K562 (cell line): ENCODE data around the gene ZBTB20. TPM values are rescaled to one million over a fixed set of nuclear protein-coding genes. Genes with fewer than 3 reads are reported as not detected.

ENCODE experiments used
- ATAC-seq: fragments of 200-7000 bp; cut with Tn5 transposase; 3 replicates; pipeline ENCODE4 v1.9.1; 2020; ENCODE audit warnings: moderate library complexity
- BruUV-seq: library from RNA; stranded (reverse); fragments of 400-500 nt; replicated peaks from 2 replicates; lab custom pipeline; 2021; lab: Mats Ljungman, UMichigan
- CTCF ChIA-PET: fragments of 300-600 bp; formaldehyde crosslinking; extraction: SDS; loops from one replicate; lab custom pipeline; 2021; ENCODE audit warnings: low intra/inter-chr PET ratio; lab: Yijun Ruan, JAX
- POLR2A ChIA-PET: fragments of 300-600, 350-650 bp; sonication (Branson Sonifier 250); formaldehyde crosslinking; extraction: SDS; loops from one replicate; lab custom pipeline; 2021; ENCODE audit warnings: antibody characterized with exemption, inconsistent platforms; lab: Yijun Ruan, JAX
- DNase-seq, 4 experiments: peaks; one replicate each; pipeline versions ENCODE4 v3.0.0 to v3.0.0-alpha.2; 2011 to 2018; ENCODE audit warnings: low spot score in 3 of 4, mixed read lengths in 3 of 4; ENCODE audit errors: extremely low read depth in 1 of 4
- FAIRE-seq: peaks from 2 replicates; lab custom pipeline; 2011; peaks lifted over from hg19 to GRCh38; lab: Jason Lieb, UNC
- H2AFZ ChIP-seq: 2 replicates; pipeline ENCODE4 v1.6.0; 2011; ENCODE audit warnings: low read depth, low read length, control low read depth, inconsistent platforms
- H3K27ac ChIP-seq: fragments of 200-600 bp; 3 replicates; pipeline ENCODE4 v1.8.0; 2011; ENCODE audit warnings: low read depth, mild to moderate bottlenecking, control low read depth, inconsistent platforms, low read length, moderate library complexity, mixed read lengths; ENCODE audit errors: extremely low read depth
- H3K27me3 ChIP-seq, 2 experiments: fragments of 300-600 bp in 1 of 2; 2 replicates in 1 of 2; 3 replicates in 1 of 2; pipeline versions ENCODE4 v1.6.0 to v1.8.0; 2011; ENCODE audit warnings: inconsistent platforms in 2 of 2, low read length in 2 of 2, mild to moderate bottlenecking in 1 of 2, mixed read lengths in 1 of 2, moderate library complexity in 1 of 2; ENCODE audit not compliant: control insufficient read depth in 2 of 2, insufficient read depth in 2 of 2
- H3K36me3 ChIP-seq: fragments of 300-600 bp; 3 replicates; pipeline ENCODE4 v1.8.0; 2011; ENCODE audit warnings: mild to moderate bottlenecking, low read length, inconsistent platforms; ENCODE audit not compliant: control insufficient read depth, insufficient read depth
- H3K4me1 ChIP-seq, 2 experiments: fragments of 200-600 bp in 1 of 2; replicated peaks in 1 of 2; 2 replicates in 1 of 2; 3 replicates in 1 of 2; pipeline versions ENCODE4 v1.5.1 to v1.8.0; 2011; ENCODE audit warnings: inconsistent platforms in 2 of 2, low read length in 2 of 2, mild to moderate bottlenecking in 1 of 2, mixed read lengths in 1 of 2, moderate library complexity in 1 of 2; ENCODE audit not compliant: control insufficient read depth in 2 of 2, insufficient read depth in 2 of 2
- H3K4me2 ChIP-seq: 2 replicates; pipeline ENCODE4 v1.6.1; 2011; ENCODE audit warnings: low read length, control low read depth, inconsistent platforms, mixed read lengths; ENCODE audit not compliant: insufficient read depth
- H3K4me3 ChIP-seq: fragments of 200-600 bp; sonication (generic), shearing (Covaris generic); 2 replicates; pipeline ENCODE4 v1.5.1; 2016; ENCODE audit warnings: control low read depth, inconsistent platforms
- H3K79me2 ChIP-seq: fragments of 200-600 bp; 3 replicates; pipeline ENCODE4 v1.8.0; 2011; ENCODE audit warnings: low read length, inconsistent platforms; ENCODE audit not compliant: control insufficient read depth, insufficient read depth
- H3K9ac ChIP-seq, 2 experiments: 2 replicates each; pipeline versions ENCODE4 v1.6.0 to v1.6.1; 2011; ENCODE audit warnings: low read depth in 2 of 2, low read length in 2 of 2, control low read depth in 1 of 2, inconsistent platforms in 1 of 2, mild to moderate bottlenecking in 1 of 2, mixed read lengths in 1 of 2; ENCODE audit not compliant: insufficient read depth in 1 of 2
- H3K9me1 ChIP-seq: one replicate; pipeline ENCODE4 v1.6.0; 2011; ENCODE audit warnings: inconsistent platforms, mild to moderate bottlenecking, low read length, moderate library complexity; ENCODE audit not compliant: control insufficient read depth, insufficient read depth
- H3K9me3 ChIP-seq: replicated peaks from 2 replicates; pipeline ENCODE4 v1.5.1; 2011; ENCODE audit warnings: low read depth, low read length, inconsistent platforms; ENCODE audit not compliant: control insufficient read depth, insufficient read depth
- H4K20me1 ChIP-seq: replicated peaks from 2 replicates; pipeline ENCODE4 v1.6.1; 2011; ENCODE audit warnings: low read length, inconsistent platforms, mixed read lengths; ENCODE audit not compliant: control insufficient read depth, insufficient read depth
- EZH2 ChIP-seq: IDR thresholded peaks from 2 replicates; pipeline ENCODE4 v1.6.1; 2012; ENCODE audit warnings: low read depth, mild to moderate bottlenecking, inconsistent platforms, low read length, borderline replicate concordance
- HMBOX1 ChIP-seq: sonication (generic); IDR thresholded peaks from 2 replicates; pipeline ENCODE4 v1.6.1; 2016
- JUN ChIP-seq, 2 experiments: sonication (generic) in 1 of 2; formaldehyde crosslinking in 1 of 2; IDR thresholded peaks; 2 replicates each; pipeline versions ENCODE4 v1.6.1 to v1.8.0; 2012 to 2022; ENCODE audit warnings: borderline replicate concordance in 2 of 2, mild to moderate bottlenecking in 2 of 2, improper control_type of control experiment in 1 of 2, low read depth in 1 of 2, low read length in 1 of 2, missing genetic modification reagents in 1 of 2
- MAZ ChIP-seq, 2 experiments: fragments of 450-650 bp in 1 of 2; sonication (generic) in 1 of 2; formaldehyde crosslinking; IDR thresholded peaks in 1 of 2; conservative IDR thresholded peaks in 1 of 2; 2 replicates each; pipeline versions ENCODE4 v1.4.0 to v1.5.0; 2020; ENCODE audit warnings: mild to moderate bottlenecking in 1 of 2, missing genetic modification reagents in 1 of 2
- MEIS2 ChIP-seq: fragments of 450-650 bp; IDR thresholded peaks from 2 replicates; pipeline ENCODE4 v1.6.1; 2014; ENCODE audit warnings: mild to moderate bottlenecking; ENCODE audit not compliant: partially characterized antibody
- ZC3H11A ChIP-seq: IDR thresholded peaks from 2 replicates; pipeline ENCODE4 v1.6.1; 2012; ENCODE audit warnings: low read depth, low read length, improper control_type of control experiment
- ZNF253 ChIP-seq: fragments of 250-450 bp; sonication (Bioruptor Pico); conservative IDR thresholded peaks from 2 replicates; pipeline ENCODE4 v1.6.1; 2021; ENCODE audit warnings: mild to moderate bottlenecking
- WGBS: fragments of 100-300 bp; shearing (Covaris generic); methylation state at CpG from one replicate; pipeline ENCODE4 v1.1.6; 2016; ENCODE audit warnings: low coverage, mixed read lengths; ENCODE audit not compliant: insufficient coverage; ENCODE audit errors: missing lambda C conversion rate; 5-methylcytosine and 5-hydroxymethylcytosine counted together
- in situ Hi-C: fragments of 300-500 bp; cut with MboI; formaldehyde crosslinking; loops from 4 replicates; pipeline ENCODE4 v1.15.0; 2018; ENCODE audit warnings: inconsistent platforms, mixed read lengths
- intact Hi-C: fragments of 100-400 bp; cut with micrococcal nuclease; formaldehyde crosslinking; loops from 2 replicates; pipeline ENCODE4 v1.14.2; 2022
- polyA plus RNA-seq, 8 experiments: library from polyadenylated mRNA; depleted of rRNA in 4 of 8; stranded (reverse) in 5 of 8; unstranded in 3 of 8; fragments of >200 nt; fragmentation: Nextera tagmentation in 2 of 8; fragmentation: Illumina TruSeq in 1 of 8; extraction: Ambion mirVana in 2 of 8; extraction: Trizol in 1 of 8; gene quantifications; 2 replicates each; pipeline versions ENCODE4 v1.2.1 to v1.2.3, GENCODE V29; 2011 to 2014; ENCODE audit warnings: inconsistent platforms in 1 of 8, missing spikeins in 1 of 8
- total RNA-seq, 7 experiments: library from RNA; depleted of rRNA in 6 of 7; stranded (reverse); fragments of >200 nt in 6 of 7; fragmentation: Illumina TruSeq in 2 of 7; extraction: Trizol in 2 of 7; gene quantifications; 2 replicates each; pipeline versions ENCODE4 v1.2.1 to v1.2.3, GENCODE V29; 2011 to 2021; ENCODE audit warnings: low replicate concordance in 1 of 7

ZBTB20 gene
- total and polyA plus RNA-seq, 9 of the 15 experiments (the other 6 are each of a cell fraction or from before 2014, with no cell fraction given): 0.17 to 1.7 (median 0.45) TPM

- TF ChIP-seq JUN (IDR thresholded peaks at IDR 0.05; ENCODE audit: borderline replicate concordance, low read depth, low read length) (peak; percentile 79), JUN (CRISPR knock-in tag; IDR thresholded peaks at IDR 0.05; ENCODE audit: borderline replicate concordance) (no peak)
Observed at GRCh38 chr3:114706591-114707232, 440.4 kb downstream of the ZBTB20 start (continued).

DNA sequence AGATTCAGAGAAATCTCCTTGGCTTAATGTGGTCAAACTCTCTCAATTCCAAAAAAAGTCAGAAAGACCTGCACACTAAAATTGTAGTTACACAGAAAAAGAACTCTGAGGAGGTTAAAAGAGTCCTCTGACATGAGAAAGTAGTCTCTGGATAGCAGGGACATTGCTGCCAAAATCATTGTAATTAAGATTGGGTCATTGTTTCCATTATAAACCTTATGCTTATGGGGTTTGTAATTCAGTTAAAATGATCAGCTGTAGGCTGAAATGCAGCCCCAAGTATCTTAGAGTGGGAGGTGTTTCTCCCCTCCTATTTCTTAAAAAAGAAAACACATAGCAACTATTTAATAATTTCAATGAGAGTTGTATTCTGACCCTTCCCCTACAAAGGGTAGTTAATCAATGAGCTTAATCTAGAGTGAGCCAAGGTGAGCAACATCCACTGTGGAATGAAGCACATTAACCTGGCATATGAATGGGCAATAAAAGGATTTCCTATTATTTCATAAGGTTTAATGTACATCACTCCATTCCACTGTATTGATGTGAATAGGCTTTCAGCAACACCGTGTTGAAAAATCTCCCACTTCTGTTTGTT is 446.4 kb downstream of the ZBTB20 start:
- H3K4me2 ChIP-seq: no peak overlapping the region
- ChIA-PET CTCF (no interaction called here), POLR2A (no interaction called here)
- no peaks in the 10 kb centered on the region for H3K9me1 ChIP-seq
- no peaks in the 10 kb centered on the region for H3K79me2 ChIP-seq
- H4K20me1 ChIP-seq: no peaks in the 10 kb centered on the region
- no peaks in the 10 kb centered on the region for H3K4me1 ChIP-seq
- H3K27me3 ChIP-seq: no peaks in the 10 kb centered on the region
- in situ Hi-C loops (no loop called here), intact Hi-C loops (no loop called here)
- no peak overlapping the region for H3K9ac ChIP-seq
- WGBS: 0% methylated on average over 1 of the region's 1 CpG
- no peak for FAIRE-seq
- H2AFZ ChIP-seq: no peak overlapping the region
- BruUV-seq: no TSS peak
- no peak for DNase-seq
- no peaks in the 10 kb centered on the region for H3K9me3 ChIP-seq
- no peak overlapping the region for H3K4me3 ChIP-seq
- no peaks in the 10 kb centered on the region for H3K36me3 ChIP-seq
- no peak for ATAC-seq
- no peak for TF ChIP-seq MEIS2
- no peak for TF ChIP-seq EZH2
- TF ChIP-seq ZNF253 (CRISPR knock-in tag): no peak
- no peak for TF ChIP-seq HMBOX1
- TF ChIP-seq MAZ (CRISPR knock-in tag; conservative IDR thresholded peaks at IDR 0.05 in 1 of 2, IDR thresholded peaks at IDR 0.05 in 1 of 2): no peak
- TF ChIP-seq ZC3H11A: no peak
- TF ChIP-seq, all 486 proteins: peak for 0
- no peak overlapping the region for H3K27ac ChIP-seq
